Stimulated activated naive CD4-positive, alpha-beta T cell treated with Interleukin-2 at 50 U/mL for 16 hours (primary cell): ENCODE results near the gene EPAS1.
"Not testable (repeated sequence)": the region's sequence is repeated elsewhere in the genome, so short reads cannot be mapped to it uniquely, and the experiment has no call there.

Experiments
- DNase-seq: peaks from one replicate; lab custom pipeline; 2025; lab: John Stamatoyannopoulos, UW

EPAS1 gene

DNA sequence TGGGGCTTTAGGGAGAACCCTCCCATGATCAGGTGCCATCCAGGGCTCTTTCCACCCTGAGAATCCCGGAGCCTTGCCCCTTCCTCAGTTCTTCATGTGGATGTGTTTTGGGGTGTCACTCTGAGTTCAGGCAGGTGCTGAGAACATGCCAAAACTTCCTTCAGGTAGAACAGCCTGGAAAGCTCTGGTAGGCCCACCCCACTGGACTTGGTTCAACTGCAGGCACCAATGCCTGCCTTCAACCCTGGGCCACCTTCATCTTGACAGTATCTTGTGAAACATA lies 85.8 kb downstream of the EPAS1 start:
- DNase-seq, result no peak

DNA sequence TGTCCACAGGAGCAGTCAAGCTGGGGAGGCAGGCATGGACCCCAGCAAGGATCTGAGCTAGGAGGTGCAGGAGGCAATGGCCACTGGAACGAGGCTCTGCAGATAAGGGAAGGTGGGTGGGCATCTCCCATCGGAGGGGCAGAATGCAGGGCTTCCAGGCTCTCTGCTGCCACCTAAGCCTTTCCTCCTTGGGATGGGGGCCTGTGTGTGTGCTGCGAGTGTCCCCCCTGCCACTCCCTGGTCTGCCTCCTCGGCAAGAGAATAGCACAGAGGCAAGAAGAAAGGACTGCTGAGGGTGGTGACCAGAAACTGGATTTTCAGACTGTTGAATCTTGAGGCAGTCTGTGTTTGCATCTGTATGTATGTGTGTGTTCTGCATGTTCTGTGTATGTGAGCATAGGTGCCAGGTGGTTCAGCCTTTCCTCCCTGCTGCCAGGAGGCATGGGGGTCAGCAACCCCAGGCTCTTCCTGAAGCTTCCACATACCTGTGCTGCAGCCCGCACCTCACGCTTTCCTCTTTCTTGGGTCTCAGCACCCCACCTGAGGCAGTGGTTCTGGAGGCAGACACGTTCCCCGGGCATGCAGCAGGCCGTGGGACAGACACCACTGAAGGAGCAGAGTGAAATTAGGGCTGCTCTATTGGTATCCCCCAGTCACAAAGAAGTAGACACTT lies 86.7 kb downstream of the EPAS1 start:
- no peak for DNase-seq

DNA sequence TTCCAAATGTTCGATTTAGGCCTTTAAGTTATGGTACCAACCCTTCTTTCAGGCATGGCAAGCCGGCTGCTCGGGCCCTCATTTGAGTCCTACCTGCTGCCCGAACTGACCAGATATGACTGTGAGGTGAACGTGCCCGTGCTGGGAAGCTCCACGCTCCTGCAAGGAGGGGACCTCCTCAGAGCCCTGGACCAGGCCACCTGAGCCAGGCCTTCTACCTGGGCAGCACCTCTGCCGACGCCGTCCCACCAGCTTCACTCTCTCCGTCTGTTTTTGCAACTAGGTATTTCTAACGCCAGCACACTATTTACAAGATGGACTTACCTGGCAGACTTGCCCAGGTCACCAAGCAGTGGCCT lies 87.2 kb downstream of the EPAS1 start:
- DNase-seq, result no peak

DNA sequence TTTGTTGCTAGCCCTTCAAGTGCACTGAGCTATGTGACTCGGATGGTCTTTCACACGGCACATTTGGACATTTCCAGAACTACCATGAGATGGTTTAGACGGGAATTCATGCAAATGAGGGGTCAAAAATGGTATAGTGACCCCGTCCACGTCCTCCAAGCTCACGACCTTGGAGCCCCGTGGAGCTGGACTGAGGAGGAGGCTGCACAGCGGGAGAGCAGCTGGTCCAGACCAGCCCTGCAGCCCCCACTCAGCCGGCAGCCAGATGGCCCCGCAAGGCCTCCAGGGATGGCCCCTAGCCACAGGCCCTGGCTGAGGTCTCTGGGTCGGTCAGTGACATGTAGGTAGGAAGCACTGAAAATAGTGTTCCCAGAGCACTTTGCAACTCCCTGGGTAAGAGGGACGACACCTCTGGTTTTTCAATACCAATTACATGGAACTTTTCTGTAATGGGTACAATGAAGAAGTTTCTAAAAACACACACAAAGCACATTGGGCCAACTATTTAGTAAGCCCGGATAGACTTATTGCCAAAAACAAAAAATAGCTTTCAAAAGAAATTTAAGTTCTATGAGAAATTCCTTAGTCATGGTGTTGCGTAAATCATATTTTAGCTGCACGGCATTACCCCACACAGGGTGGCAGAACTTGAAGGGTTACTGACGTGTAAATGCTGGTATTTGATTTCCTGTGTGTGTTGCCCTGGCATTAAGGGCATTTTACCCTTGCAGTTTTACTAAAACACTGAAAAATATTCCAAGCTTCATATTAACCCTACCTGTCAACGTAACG lies 88.8 kb downstream of the EPAS1 start:
- no peak for DNase-seq

DNA sequence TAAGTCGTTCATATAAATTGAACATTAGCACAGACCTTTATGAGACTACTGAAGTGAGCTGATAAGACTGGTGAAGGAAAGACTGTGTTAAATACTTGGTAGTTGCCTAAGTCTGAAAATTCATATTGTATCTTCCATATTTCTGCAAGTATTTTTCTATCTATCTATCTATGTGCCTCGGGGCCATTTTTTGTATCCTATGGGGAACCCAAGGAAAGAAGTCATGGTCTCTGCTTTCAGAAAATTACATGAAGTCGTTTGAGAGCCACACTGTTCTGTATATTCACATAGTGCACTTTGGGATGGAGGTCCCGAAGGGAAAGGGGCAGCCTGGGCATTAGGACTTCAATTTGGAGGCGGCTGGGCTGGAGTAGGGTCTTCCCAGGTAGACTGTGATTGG lies 89.6 kb downstream of the EPAS1 start:
- no peak for DNase-seq

DNA sequence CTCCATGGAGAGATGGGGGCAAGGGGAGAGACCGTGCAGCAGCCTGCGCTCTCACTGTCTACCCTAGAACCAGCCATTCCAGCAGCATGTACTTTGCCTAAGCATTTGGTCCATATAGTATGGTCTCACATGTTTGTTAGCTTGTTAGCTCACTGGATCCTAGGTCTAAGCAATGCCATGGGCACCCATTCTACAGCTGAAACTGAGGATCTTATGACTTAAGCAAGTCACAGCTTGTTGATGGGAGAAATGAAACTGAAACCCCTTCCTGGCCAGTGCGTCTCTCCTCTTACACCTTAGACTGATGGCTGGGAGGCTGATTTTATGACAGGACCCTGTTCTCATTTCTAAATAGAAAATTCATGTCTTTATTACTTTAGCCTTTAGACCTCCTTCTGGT lies 90.1 kb downstream of the EPAS1 start:
- no peak for DNase-seq

DNA sequence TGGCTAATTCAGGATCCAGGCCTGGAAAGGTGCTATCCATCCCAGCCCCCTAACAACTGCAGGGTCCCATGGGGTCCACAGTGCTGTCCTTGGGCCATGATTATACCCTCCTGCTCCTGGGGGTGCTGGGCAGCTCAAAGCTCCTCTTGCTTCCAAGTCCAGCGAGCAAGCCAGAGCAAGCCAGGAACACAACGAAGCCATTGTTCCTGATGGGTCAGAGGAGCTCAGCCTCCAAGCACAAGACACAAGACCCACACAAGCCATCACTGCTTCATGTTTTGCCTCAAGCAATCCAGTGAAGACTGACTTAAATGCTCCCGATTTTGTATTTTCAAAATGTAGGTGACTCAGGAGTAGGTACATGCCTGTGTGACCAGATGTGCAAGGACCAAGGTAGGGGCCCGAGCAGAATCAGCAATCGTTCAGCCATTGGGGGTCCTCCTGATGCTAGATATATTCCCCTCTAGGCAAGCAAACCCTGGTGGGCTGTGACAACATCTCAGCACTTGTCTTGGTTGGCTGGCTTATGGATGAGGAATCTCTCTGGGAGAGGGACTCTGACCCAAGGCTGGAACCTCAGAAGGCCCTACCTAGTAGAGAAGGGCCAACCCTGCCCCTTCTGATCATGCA lies 90.8 kb downstream of the EPAS1 start:
- no peak for DNase-seq

DNA sequence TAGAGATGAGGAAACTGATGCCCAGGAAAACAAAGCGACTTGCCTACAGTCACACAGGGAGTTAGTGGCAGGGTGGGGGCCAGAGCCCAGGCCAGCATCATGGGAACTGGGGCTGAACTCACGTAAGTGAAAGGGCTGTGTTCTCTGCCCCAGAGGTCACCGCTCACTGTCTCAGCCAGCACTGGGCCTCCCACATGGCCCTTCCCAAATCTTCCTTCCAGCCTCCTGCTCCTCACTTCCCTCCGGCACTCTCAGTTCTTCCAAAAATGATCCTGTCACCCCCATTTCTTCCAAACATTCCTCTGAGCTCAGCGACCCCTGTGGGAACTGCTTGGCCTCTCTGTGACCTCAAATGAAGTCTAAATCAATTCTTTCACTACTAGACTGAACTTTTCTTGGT lies 91.7 kb downstream of the EPAS1 start:
- no peak for DNase-seq

DNA sequence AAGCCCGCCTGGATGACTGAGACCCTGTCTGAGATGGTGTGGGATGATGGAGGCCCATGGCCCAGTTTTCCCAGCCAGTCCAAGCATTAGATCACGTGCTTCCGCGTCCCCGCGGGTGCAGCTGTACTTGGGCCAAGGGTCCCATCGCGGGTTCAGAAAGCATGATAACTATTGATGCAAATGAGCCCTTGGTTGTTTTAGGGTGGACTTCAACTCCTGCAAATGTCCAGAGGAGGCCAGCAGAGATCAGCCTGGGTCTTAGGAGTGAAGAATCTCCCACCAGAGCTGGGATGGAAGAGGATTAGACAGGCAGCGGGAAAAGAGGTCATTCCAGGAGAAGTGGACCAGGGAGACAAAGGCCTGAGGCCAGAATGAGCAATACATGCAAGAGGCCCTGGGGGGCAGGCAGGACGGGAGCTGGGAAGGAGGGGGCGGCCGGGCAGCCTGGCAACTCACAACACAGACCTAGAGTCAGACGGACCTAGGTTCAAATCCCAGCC lies 92.3 kb downstream of the EPAS1 start:
- DNase-seq, result no peak

DNA sequence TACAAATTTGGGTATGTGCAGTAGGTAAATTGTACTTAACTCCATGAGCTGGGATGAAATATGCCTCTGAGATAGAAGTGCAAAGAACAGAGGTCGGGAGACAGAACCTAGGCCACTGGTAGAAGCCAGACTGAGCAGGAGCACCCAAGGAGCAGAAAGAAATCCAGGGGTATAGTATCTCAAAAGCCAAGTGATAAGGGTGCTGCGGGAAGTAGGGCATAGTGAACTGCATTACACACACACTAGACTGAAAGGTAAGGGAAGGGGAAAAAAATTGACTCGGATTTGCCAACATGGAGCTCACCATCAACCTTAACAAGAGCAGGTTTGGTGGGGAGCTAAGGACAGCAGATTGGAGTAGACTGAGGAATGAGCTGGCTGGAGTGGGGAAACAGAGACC lies 92.8 kb downstream of the EPAS1 start:
- no peak for DNase-seq

DNA sequence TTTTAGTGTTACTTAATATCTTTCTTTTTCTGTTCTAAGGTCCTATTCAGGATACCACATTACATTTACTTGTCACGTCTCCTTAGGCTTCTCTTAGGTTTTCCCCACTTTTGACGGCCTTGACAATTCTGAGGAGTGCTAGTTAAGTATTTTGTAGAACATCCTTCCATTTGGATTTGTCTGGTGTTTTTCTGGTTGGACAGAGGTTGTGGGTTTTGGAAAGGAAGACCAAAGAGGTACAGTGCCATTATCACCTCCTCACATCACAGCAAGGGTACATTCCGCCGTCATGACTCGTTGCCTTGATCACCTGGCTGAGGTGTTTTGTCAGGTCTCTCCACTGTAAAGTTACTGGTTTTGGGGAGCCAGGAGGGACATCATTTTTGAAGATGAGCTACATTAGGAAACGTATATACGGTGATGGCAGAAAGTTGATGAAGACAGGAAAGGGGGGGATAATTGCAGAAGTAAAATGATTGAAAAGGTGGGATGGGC lies 93.7 kb downstream of the EPAS1 start:
- DNase-seq, result no peak

DNA sequence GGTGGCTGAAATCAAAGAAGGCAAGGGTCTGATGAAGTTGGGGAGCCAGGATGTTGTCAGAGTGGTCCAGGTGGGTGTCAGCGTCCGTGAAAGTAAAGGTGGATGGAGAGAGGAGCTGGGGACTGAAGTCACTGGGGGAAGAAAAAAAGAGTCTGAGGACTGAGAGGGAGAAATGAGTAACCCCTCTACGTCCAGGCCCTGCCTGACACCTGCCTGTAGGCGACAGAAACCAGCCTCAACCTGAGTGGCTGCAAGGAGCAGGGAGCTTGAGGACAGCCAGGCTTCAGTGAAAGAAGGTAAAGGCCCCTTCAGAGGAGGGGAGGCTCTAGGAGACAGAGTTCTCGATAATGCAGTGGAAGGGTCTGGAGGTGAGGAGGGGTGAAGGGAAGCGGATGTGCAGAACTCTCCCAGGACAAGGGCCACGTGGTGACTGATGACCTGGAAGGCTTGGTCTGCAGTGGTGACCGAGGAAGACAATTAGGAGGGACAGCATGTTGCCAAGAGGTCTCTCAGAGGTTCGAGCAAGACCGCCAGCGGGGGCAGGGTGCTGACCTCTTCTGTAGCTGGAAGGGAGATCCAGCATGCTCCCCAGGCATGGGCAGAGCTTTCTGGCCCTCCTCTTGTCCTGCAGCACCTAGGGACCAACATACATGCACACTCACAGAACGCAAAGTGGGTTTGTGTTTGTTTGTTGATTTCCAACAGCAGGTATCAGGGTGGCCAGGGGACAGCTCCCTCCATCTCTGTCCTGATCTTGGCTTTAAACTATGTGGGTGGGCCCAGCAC lies 95.5 kb downstream of the EPAS1 start:
- no peak for DNase-seq

DNA sequence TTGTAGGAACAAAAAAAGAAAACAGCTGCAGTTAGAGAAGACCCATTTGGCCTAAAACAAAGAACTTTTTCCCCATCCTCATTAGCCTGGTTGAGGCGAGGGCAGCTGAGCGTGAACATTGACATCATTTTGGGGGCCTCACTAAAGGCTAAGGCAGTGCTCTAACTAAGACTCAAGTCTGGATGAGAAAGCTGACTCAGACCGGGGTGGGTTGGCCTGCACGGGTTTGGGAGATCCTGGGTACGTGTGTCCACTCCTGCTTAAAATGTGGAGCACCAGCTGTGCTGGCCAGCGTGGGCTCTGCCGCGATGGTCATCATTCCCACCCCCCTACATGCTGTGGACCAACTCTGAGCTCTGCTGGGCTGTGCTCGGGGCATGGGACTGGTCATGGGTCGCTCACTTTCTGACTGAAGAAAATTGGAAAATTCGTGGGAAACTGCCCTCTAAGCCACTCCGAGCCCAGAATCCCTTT lies 96.2 kb downstream of the EPAS1 start:
- DNase-seq, result no peak

DNA sequence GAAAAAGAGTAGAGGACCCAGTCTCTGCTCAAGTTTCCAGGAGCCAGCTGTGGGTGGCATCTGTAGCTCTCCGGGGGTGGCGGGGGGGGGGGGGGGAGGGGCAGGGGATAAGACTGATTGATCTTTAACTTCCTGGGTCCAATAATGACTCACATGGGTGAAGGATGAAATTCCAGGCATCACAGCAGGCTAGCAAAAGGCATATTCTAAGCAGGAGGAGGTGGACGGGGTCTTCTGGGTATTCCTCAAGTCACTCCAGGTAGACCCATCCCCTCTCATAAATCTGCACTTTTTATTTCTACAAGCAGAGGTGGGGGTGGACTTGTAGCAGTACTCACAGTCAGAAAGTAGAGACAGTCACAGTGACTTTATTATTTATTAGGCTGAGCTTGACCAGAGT lies 96.7 kb downstream of the EPAS1 start:
- DNase-seq, result no peak

DNA sequence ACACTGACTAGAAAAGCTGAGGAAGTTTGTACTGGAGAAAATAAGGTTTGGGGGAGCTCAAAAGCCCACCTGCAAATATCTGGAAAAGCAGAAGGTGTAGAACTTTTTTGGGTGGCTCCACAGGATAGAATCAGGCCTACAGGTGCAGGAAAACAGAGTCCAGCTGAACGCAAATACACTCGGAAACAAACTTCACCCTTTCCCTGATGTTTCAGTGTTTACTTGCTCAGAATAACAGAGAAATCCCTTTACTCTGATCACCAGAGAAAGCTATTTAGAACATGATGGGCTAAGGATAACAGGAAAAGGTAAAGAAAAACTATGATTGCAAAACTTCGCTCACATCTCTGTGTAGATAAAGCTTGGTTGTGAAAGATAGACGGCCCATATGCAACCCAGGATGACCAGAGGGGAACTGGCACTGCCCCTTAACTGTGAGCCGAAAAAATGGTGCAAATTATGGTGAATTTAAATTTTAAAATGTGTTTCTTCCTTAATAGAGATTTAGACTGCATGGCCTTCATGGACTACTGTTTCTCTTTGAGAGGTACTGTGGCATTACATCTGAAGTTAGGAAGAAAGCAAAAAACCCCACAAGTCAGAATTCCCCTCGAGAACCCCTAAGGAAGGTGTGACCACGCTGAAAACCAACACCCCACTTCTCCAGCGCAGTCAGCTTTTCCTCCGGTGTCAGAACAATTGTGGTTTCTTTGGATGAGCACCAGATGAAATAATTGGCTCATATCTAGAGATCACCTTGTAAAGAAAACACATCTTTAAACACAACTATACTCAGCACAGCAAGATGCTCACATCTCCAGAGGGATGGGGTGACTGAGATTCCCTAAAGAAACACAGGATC lies 97.7 kb downstream of the EPAS1 start:
- DNase-seq, result no peak

DNA sequence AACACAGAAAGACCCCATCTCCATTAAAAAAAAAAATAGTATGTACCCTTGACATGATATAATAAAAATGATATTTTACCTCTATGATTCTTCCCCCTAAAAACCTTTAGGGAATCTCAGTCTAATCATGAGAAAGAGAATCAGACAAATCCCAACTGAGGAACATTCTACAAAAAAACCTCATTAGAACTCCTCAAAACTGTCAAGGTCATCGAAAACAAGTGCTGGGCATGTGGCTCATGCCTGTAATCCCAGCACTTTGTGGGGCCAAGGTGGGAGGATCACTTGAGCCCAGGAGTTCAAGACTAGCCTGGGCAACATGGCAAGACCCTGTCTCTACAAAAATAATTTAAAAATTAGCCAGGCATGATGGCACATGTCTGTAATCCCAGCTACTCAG lies 98.5 kb downstream of the EPAS1 start:
- not testable (repeated sequence) for DNase-seq

DNA sequence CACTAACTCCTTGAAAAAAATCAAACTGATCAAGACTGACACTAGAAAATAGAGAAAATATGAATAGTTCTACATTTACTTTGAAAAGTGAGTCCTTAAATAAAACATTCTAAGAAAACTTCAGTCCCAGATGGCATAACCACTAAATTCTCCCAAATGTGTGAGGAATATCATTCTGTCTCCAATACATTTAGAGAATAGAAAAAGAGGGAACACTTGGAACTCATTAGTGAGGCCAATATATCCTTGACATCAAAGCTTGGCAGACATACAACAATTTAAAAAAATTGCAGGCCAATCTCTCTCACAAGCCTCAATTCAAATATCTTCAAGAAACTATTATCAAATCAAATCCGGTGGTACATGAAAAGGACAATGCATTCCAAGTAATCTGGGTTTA lies 102.8 kb downstream of the EPAS1 start:
- no peak for DNase-seq

DNA sequence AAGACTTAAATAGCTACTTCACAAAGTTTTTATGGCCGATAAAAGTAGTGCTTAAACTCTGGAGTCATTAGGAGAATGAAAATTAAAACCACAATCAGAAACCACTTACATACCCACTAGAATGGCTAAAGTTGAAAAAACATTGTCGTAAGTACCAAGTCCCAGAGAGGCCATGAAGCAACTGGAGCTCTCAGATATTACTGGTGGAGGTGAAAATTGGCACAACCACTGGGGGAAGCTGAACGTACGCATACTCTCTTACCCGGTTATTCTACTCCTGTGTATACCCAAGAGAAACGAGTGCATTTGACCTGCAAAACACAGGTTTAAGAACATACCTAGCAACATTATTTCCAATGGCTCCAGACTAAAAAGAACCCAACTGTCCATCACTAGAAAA lies 105.7 kb downstream of the EPAS1 start:
- no peak for DNase-seq

DNA sequence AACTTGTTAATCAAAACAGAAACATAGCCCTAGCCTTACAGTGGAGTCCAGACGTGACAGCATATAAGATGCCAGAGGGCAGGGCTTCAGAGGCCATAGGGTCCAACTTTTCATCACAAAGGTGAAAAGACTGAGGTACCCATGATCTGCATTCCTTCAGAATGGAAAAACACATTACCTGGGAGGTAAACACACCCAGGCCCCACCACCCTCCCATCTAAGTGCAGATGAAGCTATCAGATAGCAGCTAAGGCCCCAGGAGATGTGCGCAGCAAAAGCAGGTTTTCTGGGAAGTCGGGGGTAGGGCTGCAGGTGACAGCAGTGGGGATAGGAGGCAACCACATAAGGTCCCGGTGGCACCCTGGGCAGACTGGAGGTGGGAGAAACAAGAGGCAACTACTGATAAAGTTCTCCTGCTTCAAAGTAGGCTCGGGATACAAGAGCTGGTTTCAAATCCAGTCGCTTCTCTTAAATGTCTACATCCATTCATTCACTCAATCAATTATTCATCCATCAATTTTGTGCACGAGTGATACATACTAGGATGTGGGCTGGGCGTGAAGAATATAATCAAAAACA lies 107.1 kb downstream of the EPAS1 start:
- no peak for DNase-seq

DNA sequence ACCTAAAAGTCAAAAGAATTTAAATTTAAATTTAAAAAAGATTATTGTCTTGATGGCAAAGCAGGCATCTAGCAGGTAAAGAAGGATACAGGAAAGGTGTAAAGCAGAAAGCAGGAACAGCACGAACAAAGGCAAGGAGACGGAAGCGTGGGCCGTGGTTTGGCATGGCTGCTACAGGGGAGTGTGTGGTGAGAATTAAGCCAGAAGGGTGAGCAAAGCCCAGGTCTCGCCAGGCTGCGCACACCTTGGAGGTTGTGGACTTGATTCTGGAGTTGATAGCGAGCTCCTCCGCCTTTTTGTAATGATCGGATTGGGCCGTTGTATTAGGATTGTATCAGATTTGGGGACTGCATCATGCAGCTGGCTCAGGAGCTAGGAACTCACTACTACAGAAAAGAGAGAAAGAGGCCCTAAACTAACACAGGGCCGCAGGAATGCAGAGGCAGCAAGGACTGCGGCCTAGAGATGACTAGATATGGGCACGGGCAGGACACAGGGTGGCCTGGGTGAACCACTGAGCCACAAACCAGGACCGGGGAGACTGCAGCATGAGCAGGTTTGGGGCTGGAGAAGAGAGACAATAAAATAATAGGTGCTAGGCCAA lies 110.7 kb downstream of the EPAS1 start:
- no peak for DNase-seq

DNA sequence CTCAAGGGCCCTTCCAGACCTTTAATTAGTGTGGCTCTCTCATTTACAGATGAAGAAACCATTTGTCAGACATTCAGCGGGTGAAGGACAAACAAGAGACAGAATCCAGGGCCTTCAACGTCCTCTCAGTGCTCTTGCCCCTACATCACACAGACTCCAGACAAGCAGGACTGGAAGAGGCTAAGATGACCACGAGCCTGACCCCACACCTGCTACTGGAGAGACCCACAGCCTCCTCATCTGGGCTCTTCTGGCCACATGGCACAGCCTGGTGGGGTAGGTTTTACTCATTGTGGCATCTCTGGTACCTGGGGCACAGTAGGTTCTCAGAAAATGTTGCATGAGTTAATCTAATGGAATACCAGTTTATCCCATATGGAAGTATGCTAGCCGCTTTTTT lies 112.5 kb downstream of the EPAS1 start:
- no peak for DNase-seq
